Subcutaneous adipose tissue (tissue), 4 donors: Measurements from ENCODE around the gene BMF. TPM values are rescaled to one million over a fixed set of nuclear protein-coding genes. Genes with fewer than 3 reads are reported as not detected.

Source experiments
- CTCF ChIP-seq: fragments of 450-650 bp; IDR thresholded peaks from one replicate; pipeline ENCODE4 v1.5.1; 2016; ENCODE audit warnings: low read depth, mild to moderate bottlenecking, control low read depth, antibody characterized with exemption, moderate library complexity
- total RNA-seq, 4 donors: library from RNA; depleted of rRNA; stranded (reverse); fragments of >200 nt; gene quantifications; one replicate each; pipeline ENCODE4 v1.1.0, GENCODE V29; 2016

BMF gene
- total RNA-seq, 4 donors from 2014 or later, result 4.9 to 12.9 (median 6.6) TPM

GRCh38 chr15:40149339-40149738 is 40.7 kb upstream of the BMF start:
- no peak for TF ChIP-seq CTCF

- no peak for TF ChIP-seq CTCF
These were observed 37.4 kb upstream of the BMF start for GRCh38 chr15:40146037-40146436.

- no peak for TF ChIP-seq CTCF
These were observed 33.7 kb upstream of the BMF start for GRCh38 chr15:40142428-40142827.

GRCh38 chr15:40137303-40138200 is 28.9 kb upstream of the BMF start:
- TF ChIP-seq CTCF, result no peak

- TF ChIP-seq CTCF, result no peak
These were observed 28.0 kb upstream of the BMF start for GRCh38 chr15:40136470-40137302.

GRCh38 chr15:40134885-40135284 is 26.2 kb upstream of the BMF start:
- no peak for TF ChIP-seq CTCF

- TF ChIP-seq CTCF, result no peak
These were observed 24.9 kb upstream of the BMF start for GRCh38 chr15:40133544-40133943.
